ENCODE measurements around the gene GYPE.
"Not testable (repeated sequence)": the region's sequence is repeated elsewhere in the genome, so short reads cannot be mapped to it uniquely, and the experiment has no call there.

The GYPE gene

DNA sequence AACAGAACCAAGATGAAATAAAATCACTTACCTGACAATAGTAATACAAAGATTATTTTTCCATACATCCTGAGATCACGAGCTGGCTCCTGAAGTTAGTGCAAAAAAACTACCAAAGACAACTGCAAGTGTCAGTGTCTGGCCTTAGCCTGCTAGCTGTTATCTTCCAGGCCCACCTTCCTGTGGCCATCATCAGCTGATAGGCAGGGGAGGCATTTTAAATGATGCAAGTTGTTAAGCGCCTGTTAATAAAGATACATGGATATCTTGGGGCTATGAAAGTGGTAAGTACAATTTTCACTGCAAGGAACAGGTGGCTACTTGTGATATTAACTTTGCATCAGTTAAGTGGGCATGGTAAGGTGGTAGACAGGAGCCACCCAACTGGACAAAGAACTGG, at the start of gene GYPE:
GYPE (minus strand) TSS at position 120 of the 400 bp plus-strand sequence; CDS start at position 68, 52 bp downstream.
- DNase-seq (ENCODE audit: low spot score), result not testable (repeated sequence)

- DNase-seq (ENCODE audit: low spot score), result not testable (repeated sequence)
Observed at GRCh38 chr4:143951458-143951972, 46.2 kb upstream of the GYPE start.

GRCh38 chr4:143950967-143951366, 45.6 kb upstream of the GYPE start:
- not testable (repeated sequence) for DNase-seq (ENCODE audit: low spot score)

DNA sequence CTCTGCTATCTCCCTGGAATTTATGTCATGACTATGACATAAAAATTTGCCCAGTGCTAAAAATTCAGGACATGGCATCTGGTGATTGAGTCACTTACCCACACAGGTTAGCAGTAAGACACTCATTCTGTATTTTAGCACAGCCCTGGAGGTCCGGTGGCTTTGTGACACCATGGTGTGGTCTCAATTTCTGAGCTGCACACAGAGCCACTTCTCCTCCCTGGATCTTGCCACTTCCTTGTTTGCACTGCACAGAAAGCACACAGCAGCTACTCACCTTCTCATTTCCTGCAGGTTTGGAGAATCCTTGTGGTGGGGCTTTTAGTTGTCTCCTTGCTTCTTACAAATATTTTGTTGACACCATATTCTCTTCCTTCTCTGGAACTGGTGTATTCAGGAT, 44.8 kb upstream of the GYPE start:
- not testable (repeated sequence) for DNase-seq (ENCODE audit: low spot score)

GRCh38 chr4:143947493-143947892, 42.1 kb upstream of the GYPE start:
- DNase-seq (ENCODE audit: low spot score), result not testable (repeated sequence)

DNA sequence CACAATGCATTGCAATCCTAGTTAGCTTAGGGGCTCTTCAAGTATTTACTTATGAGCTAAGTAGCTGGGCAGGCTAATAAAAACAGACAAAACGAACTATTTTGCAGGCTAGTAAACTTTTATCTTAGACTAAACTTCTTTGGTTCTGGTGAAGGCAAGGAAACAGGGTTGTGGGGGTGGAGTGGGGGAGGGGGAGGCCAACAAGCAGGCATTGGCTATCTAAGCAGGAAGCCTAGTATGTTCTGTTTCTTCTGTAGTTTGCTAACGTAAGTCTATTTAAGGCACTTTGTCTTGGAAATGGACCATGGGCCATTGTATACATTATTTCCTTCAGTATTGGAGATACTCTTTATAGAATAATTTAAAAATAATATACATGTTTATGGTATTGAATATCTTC, 35.3 kb upstream of the GYPE start:
- not testable (repeated sequence) for DNase-seq (ENCODE audit: low spot score)

DNA sequence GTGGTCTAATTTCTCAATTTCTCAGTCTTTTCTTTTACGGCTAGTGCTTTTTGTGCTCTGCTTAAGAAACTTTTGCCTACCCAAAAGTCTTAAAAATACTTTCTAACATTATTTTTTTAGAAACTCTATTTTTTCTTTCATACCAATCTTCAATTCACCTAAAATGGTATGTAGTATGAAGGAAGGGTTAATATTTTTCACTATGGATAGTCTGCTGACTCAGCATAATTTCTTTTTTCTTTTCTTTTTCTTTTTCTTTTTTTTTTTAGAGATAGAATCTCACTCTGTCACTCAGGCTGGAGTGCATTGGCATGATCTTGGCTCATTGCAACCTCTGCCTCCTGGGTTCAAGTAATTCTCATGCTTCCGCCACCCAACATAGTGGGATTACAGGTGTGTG, 34.2 kb upstream of the GYPE start:
- no peak for DNase-seq (ENCODE audit: low spot score)

DNA sequence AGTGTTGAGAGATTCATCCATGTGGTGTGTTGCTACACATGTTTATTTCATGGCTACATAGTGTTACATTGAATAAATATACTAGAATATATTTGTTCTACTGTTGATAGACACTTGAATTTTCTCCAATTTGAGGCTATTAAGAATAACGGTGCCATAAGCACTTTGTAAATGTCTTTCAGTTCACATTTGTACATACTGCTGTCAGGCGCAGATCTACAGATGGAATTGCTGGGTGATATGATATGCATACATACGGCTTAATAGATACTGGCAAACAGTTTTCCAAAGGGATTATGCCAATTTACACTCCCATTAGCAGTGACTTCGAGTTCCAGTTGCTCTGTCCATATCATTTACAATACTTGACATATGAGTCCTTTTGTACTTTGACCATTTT, 33.5 kb upstream of the GYPE start:
- not testable (repeated sequence) for DNase-seq (ENCODE audit: low spot score)

- DNase-seq (ENCODE audit: low spot score), result peak; percentile 30
Observed at GRCh38 chr4:143921181-143921580, 15.8 kb upstream of the GYPE start.

- DNase-seq (ENCODE audit: low spot score), result not testable (repeated sequence)
Observed at GRCh38 chr4:143916485-143916884, 11.1 kb upstream of the GYPE start.

GRCh38 chr4:143912478-143912877, 7.1 kb upstream of the GYPE start:
- not testable (repeated sequence) for DNase-seq (ENCODE audit: low spot score)

DNA sequence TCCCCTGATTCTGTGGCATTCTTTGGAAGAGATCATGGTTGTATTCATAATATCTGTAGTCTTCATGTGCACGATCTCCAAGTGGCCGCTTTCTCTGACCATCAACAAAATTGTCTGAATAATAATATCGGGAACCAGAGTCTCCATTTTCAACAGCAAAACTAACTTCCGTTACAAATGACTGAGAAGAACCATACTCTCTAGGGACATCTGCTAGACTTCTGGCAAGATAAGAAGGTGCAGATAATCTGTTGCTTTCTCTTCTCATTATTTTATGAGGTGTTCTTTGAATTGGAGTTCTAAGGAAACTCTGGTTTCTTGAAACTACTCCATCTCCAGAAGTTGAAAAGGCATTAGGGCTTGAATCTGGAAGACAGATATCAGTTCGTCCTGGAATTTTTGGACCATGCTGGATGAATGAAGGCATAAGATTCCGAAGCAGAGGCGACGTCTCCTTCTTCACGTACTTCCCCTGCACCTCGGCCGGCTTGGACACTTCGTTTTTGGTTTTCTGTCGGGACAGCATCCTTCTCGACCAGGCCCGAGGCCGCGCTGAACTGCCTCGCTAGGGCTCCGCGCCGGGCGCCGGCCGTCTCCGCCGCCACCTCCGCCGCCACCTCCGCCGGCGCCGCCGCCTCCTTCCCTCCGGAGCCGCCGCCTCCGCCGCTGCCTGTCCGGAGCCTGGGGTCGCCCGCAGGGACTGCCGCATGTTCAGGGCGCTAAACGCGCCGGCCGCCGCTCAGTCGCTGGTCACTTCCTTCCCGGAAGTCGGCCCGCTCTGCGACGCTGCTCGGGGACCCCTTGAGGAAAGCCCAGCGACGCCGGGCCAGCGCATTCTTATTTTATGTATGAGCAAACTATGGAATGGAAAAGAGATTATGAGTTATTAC, 6.4 kb upstream of the GYPE start:
- not testable (repeated sequence) for DNase-seq (ENCODE audit: low spot score)

DNA sequence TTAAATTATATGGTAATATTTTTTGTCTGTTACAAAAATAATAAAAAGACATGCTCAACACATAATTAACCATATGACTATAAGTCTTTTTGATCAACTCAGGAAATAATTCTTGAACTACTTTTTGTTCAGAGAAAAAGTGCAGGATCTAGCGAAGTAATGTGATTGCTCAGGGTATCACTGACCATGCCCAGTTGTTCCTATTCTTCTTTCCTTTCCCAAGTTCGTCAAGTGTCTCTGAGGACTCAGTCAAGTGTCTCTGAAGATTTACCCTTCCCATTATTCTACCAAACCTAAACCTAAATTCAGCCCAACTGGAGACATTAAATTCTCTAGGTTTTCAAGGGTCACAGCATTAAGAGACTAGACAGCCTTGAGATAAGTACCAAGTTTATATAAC, 5.5 kb upstream of the GYPE start:
- DNase-seq (ENCODE audit: low spot score), result not testable (repeated sequence)

DNA sequence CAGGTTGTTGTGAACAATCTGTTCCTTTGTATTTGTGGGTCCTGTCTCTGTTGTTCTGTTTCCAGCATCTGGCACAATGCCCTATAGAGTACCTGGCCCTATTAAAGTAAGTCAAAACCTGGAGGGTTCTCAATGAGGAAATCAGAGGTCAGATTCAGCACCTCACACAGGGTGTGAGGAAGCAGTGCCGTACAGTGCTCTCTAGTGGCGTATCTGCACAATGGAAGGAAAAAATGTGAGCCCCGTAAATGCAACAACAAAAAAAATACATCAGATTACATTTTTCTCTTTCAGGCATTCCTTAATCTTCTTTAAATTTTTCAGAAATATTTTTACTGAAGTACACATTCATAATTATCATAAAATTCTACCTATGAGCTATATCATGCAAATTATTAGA, 2.5 kb upstream of the GYPE start:
- not testable (repeated sequence) for DNase-seq (ENCODE audit: low spot score)

GRCh38 chr4:143904431-143904830, 928 bp downstream of the GYPE start:
- DNase-seq (ENCODE audit: low spot score), result not testable (repeated sequence)

DNA sequence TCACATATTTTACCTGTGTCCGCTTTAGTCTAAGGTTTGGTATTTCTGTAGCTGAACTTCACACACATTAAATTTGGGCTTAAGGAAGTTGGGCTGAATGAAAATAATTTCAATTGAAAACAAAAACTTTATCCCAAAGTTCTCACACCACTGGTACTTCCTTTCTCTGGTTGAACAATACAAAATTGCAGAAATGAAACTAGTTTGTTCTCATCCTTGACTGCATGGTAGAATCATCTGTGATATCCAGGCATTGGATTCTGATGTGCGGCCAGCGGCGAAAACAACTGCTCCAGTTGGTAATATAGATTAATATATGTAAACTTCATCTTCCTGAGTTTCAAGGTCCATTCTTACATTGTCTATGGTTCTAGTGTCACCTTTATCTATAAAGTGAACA, 15.0 kb downstream of the GYPE start:
- DNase-seq (ENCODE audit: low spot score), result not testable (repeated sequence)

DNA sequence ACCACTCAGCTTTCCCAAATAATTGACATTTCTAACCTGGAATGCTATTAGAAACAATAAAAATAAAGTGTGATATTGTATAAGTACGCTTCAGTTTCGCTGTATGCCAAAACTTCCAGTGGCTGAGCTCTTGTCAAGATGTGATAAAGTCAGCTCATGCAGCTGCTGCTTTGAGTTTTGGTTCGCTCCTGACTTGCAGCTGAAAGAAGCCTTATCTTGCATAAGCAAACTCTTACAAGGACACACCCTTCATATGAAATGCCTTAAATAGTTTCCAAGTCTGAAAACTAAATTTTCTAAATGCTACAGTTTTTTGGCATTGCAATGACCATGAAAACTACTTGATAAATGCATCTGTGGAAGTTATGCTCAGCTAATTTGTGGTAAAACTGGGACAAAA, 17.2 kb downstream of the GYPE start:
- not testable (repeated sequence) for DNase-seq (ENCODE audit: low spot score)

- not testable (repeated sequence) for DNase-seq (ENCODE audit: low spot score)
Observed at GRCh38 chr4:143884965-143885364, 20.4 kb downstream of the GYPE start.

- DNase-seq (ENCODE audit: low spot score), result no peak
Observed at GRCh38 chr4:143883529-143883928, 21.8 kb downstream of the GYPE start.

DNA sequence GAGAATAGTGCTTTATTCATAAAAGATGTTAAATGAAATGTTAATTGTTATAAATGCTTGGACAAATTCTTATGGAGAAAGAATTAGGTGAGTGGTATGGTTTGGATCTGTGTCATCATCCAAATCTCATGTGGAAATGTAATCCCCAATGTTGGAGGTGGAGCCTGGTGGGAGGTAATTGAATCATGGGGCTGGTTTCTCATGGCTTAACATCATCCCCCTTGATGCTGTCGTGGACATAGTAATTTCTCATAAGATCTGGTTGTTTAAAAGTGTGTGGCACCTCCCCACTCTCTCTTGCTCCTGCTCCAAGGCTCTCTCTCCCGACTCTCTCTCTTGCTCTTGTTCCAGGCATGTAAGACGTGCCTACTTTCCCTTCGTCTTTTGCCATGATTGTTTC, 22.5 kb downstream of the GYPE start:
- no peak for DNase-seq (ENCODE audit: low spot score)

DNA sequence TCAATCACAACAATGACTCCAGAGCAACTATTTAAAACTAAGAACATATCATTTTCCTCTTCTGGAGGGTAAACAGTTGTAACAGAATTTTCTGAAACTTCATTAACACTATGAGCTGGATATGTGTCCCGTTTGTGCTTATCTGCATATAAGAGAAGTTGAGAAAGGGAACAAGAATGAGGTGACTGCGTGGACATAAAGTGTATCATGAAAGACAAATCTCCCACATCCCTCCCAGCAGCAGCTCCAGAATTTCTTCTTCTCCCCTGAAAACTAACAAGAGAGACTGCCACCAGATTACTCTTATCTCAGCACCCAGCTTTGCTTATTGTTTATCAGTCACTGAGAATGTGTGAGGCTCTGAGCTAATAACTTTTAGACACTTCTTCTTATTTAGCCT, 25.8 kb downstream of the GYPE start:
- DNase-seq (ENCODE audit: low spot score), result not testable (repeated sequence)

GRCh38 chr4:143875357-143875756, 30.0 kb downstream of the GYPE start:
- not testable (repeated sequence) for DNase-seq (ENCODE audit: low spot score)

GRCh38 chr4:143870523-143871268, 34.7 kb downstream of the GYPE start:
- DNase-seq (ENCODE audit: low spot score), result not testable (repeated sequence)
